Measurements from ENCODE around the gene PPP2R3B. TPM values are rescaled to one million over a fixed set of nuclear protein-coding genes. Genes with fewer than 3 reads are reported as not detected.

The PPP2R3B gene
- total RNA-seq, 1 donor from 2014 or later, result 38.3 TPM

DNA sequence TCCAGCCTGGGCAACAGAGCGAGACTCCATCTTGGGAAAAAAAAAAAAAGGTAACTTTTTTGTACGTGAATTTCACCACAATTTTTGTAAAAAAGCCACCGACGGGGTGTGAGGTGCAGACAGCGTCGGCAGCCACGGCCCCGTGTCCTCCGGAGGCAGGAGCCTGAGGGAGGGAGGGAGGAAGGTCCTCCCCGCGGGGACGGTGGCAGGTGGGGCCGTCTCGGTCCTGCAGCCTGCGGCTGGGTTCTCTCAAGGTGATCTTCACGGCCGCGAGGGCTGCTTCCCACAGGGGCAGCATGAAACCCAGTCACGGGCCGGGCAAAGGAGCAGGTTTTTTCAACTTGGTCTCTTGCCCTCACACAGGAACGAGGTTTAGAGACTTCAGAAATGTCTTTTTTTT lies 91.6 kb downstream of the PPP2R3B start:
- DNase-seq (ENCODE audit: low read depth), result no peak
- TF ChIP-seq, protein P1, sequence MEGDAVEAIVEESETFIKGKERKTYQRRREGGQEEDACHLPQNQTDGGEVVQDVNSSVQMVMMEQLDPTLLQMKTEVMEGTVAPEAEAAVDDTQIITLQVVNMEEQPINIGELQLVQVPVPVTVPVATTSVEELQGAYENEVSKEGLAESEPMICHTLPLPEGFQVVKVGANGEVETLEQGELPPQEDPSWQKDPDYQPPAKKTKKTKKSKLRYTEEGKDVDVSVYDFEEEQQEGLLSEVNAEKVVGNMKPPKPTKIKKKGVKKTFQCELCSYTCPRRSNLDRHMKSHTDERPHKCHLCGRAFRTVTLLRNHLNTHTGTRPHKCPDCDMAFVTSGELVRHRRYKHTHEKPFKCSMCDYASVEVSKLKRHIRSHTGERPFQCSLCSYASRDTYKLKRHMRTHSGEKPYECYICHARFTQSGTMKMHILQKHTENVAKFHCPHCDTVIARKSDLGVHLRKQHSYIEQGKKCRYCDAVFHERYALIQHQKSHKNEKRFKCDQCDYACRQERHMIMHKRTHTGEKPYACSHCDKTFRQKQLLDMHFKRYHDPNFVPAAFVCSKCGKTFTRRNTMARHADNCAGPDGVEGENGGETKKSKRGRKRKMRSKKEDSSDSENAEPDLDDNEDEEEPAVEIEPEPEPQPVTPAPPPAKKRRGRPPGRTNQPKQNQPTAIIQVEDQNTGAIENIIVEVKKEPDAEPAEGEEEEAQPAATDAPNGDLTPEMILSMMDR (conservative IDR thresholded peaks at IDR 0.05; ENCODE audit: low read depth, low read length), result no peak
- no peak overlapping the region for H3K4me3 ChIP-seq (ENCODE audit: low read depth, low read length)

- TF ChIP-seq, protein P1 (conservative IDR thresholded peaks at IDR 0.05; ENCODE audit: low read depth, low read length), result no peak
- H3K4me3 ChIP-seq (ENCODE audit: low read depth, low read length), result no peak overlapping the region
- DNase-seq (ENCODE audit: low read depth), result no peak
Measured at GRCh38 chrX:292900-293897, 93.5 kb downstream of the PPP2R3B start.

DNA sequence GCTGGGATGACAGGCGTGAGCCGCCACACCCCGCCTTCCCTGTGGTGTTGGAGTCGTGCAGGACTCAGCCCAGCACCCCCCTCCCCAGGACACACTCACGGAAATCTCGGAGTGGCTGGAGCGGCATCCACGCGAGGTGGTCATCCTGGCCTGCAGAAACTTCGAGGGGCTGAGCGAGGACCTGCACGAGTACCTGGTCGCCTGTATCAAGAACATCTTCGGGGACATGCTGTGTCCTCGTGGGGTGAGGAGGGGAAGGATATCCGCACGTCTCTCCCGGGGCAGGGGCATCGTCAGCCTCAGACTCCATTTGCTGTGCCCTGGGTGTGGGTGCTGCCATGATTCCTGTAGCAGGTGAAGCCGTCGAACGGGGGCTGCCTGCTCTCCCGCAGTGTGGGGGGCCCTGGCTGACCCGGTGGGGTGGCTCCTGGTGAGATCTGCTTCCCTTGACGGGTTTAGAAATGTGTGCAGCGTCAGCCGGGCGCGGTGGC lies 95.3 kb downstream of the PPP2R3B start:
- DNase-seq (ENCODE audit: low read depth), result no peak
- TF ChIP-seq, protein P1 (conservative IDR thresholded peaks at IDR 0.05; ENCODE audit: low read depth, low read length), result no peak
- H3K4me3 ChIP-seq (ENCODE audit: low read depth, low read length), result no peak overlapping the region

DNA sequence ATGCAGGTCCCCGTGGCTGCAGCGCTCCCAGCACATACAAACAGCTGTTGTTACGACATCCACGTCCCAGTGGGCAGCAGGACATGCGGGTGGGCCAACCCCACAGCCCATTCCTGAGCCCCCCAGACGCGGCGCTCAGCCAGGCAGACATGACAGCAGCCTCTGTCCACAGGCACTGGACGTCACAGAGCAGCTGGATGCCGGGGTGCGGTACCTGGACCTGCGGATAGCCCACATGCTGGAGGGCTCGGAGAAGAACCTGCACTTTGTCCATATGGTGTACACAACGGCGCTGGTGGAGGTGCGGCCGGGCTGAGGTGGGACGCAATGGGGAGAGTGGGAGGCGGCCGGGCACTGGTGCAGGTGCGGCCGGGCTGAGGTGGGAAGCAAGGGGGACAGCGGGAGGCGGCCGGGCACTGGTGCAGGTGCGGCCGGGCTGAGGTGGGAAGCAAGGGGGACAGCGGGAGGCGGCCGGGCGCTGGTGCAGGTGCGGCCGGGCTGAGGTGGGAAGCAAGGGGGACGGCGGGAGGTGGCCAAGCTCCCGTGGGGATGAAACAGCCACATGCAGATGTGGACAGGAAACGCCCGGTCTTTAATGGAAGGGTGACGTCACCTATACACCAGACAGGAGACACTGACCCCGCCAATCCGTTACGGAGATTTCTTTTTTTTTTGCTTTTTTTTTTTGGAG lies 96.1 kb downstream of the PPP2R3B start:
- no peak overlapping the region for H3K4me3 ChIP-seq (ENCODE audit: low read depth, low read length)
- DNase-seq (ENCODE audit: low read depth), result no peak
- TF ChIP-seq, protein P1 (conservative IDR thresholded peaks at IDR 0.05; ENCODE audit: low read depth, low read length), result no peak

DNA sequence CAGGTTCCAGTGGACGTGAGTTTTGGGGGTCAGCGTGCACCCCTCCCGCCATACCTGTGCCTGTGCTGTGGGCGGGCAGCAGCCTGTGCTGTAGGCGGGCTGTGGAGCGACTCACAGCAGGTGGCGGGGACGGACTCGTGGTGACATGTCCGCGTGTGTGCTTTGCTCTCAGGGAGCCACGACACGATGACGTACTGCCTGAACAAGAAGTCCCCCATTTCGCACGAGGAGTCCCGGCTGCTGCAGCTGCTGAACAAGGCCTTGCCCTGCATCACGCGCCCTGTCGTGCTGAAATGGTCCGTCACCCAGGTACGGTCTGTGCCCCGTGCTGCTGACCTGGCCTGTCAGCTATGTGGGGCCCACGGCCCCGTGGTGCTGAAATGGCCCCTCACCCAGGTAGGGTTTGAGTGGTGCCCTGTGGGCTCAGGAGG lies 98.1 kb downstream of the PPP2R3B start:
- H3K4me3 ChIP-seq (ENCODE audit: low read depth, low read length), result no peak overlapping the region
- TF ChIP-seq, protein P1 (conservative IDR thresholded peaks at IDR 0.05; ENCODE audit: low read depth, low read length), result no peak
- no peak for DNase-seq (ENCODE audit: low read depth)

DNA sequence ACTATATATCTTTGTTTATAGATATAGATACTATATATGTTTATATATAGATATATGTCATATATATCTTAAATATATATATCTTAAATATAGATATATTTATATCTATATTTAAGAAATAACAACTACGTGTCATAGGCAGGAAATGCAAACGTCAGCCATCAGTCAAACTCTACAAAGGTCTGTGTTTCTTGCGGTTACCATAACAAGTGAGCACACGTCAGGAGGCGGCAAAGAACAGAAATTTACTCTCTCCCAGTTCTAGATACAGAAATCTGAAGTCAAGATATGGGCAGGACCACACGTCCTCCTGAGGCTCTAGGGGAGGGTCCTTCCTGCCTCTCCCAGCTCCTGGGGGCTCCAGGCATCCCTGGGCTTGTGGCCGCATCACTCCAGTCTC lies 99.0 kb downstream of the PPP2R3B start:
- no peak overlapping the region for H3K4me3 ChIP-seq (ENCODE audit: low read depth, low read length)
- no peak for DNase-seq (ENCODE audit: low read depth)
- TF ChIP-seq, protein P1 (conservative IDR thresholded peaks at IDR 0.05; ENCODE audit: low read depth, low read length), result no peak
